Astrocyte of the cerebellum (primary cell): ENCODE data around the gene CACNG5.

Experiments used
- DNase-seq: peaks from one replicate; pipeline ENCODE4 v3.0.0-alpha.2; 2011; ENCODE audit warnings: low read depth
- H3K4me3 ChIP-seq: 2 replicates; pipeline ENCODE4 v1.5.1; 2011; ENCODE audit warnings: mild to moderate bottlenecking, low read depth, low read length, moderate library complexity
- in situ Hi-C: cut with HindIII; loops from 2 replicates; pipeline ENCODE4 v1.10.0; 2017; ENCODE audit warnings: low sequenced_read_pairs
- TF ChIP-seq, protein P1 (sequence below): IDR thresholded peaks from 2 replicates; pipeline ENCODE4 v1.5.1; 2012; ENCODE audit warnings: low read length, low read depth, moderate library complexity, mild to moderate bottlenecking; ENCODE audit errors: missing control alignments

Gene CACNG5

DNA sequence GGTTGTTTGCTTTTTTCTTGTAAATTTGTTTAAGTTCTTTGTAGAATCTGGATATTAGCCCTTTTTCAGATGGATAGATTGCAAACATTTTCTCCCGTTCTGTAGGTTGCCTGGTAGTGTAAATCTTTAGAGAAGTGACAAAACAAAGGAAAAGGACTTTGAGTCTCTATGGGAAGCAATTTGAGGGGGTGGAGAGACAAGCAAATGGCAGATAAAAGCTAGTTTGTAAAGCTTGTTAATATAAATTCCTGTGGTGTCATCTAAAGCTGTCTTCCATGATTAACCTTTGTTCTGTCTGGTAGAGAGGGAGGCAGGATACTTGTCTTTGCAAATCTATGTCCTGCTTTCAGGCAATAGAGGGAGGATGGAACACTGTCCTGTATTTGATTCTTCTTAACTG, 89.0 kb downstream of the CACNG5 start:
- DNase-seq: no peak
- H3K4me3 ChIP-seq: no peak overlapping the region
- in situ Hi-C loops: loop anchor here (5.0 to 25.0 kb wide), 2 partner anchors 52 to 212 kb away; no protein-coding TSS in a partner anchor
- TF ChIP-seq, protein P1, sequence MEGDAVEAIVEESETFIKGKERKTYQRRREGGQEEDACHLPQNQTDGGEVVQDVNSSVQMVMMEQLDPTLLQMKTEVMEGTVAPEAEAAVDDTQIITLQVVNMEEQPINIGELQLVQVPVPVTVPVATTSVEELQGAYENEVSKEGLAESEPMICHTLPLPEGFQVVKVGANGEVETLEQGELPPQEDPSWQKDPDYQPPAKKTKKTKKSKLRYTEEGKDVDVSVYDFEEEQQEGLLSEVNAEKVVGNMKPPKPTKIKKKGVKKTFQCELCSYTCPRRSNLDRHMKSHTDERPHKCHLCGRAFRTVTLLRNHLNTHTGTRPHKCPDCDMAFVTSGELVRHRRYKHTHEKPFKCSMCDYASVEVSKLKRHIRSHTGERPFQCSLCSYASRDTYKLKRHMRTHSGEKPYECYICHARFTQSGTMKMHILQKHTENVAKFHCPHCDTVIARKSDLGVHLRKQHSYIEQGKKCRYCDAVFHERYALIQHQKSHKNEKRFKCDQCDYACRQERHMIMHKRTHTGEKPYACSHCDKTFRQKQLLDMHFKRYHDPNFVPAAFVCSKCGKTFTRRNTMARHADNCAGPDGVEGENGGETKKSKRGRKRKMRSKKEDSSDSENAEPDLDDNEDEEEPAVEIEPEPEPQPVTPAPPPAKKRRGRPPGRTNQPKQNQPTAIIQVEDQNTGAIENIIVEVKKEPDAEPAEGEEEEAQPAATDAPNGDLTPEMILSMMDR: no peak

- DNase-seq: no peak
- no peak overlapping the region for H3K4me3 ChIP-seq
- TF ChIP-seq, protein P1: no peak
- in situ Hi-C loops: no loop called here
These were observed 91.0 kb downstream of the CACNG5 start for GRCh38 chr17:66925811-66926500.

DNA sequence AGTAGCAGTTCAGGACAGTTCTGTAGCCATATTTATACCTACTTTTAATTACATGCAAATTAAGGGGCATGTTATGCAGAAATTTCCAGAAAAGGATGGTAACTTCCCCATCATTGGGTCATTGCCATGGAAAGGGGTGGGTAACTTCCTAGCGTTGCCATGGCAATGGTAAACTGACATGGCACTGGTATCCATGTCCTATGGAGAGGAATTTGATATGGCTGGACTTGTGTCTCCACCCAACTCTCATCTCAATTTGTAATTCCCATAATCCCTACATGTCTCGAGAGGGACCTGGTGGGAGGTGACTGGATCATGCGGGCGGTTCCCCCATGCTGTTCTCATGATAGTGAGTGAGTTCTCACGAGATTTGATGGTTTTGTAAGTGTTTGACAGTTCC, 94.0 kb downstream of the CACNG5 start:
- no peak for DNase-seq
- TF ChIP-seq, protein P1: no peak
- no peak overlapping the region for H3K4me3 ChIP-seq
- in situ Hi-C loops: no loop called here

DNA sequence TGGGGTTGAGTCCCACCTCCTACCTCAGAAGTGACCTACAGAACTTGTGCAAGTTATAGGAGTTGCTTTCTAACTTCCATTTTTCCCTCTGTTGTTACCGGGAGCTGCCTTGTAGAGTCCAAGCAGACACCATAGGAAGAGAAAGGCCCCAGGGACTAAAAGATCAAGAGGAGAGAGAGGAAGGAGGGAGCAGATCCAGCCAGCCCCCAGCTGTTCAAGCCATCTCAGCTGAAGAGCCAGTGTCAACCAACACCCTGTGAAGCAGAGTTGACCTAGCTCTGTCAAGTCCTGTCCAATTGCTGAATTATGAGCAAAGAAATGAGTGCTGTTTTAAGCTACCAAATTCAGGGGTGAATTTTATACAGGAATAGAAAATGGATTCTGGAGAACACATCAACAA, 94.7 kb downstream of the CACNG5 start:
- TF ChIP-seq, protein P1: no peak
- no peak overlapping the region for H3K4me3 ChIP-seq
- in situ Hi-C loops: no loop called here
- DNase-seq: no peak

- in situ Hi-C loops: no loop called here
- TF ChIP-seq, protein P1: no peak
- H3K4me3 ChIP-seq: no peak overlapping the region
- no peak for DNase-seq
These were observed 96.0 kb downstream of the CACNG5 start for GRCh38 chr17:66930933-66931332.

GRCh38 chr17:66932311-66932710, 97.4 kb downstream of the CACNG5 start:
- in situ Hi-C loops: no loop called here
- TF ChIP-seq, protein P1: no peak
- H3K4me3 ChIP-seq: no peak overlapping the region
- DNase-seq: no peak
